ENCODE data around the gene MPP3.

Gene MPP3

DNA sequence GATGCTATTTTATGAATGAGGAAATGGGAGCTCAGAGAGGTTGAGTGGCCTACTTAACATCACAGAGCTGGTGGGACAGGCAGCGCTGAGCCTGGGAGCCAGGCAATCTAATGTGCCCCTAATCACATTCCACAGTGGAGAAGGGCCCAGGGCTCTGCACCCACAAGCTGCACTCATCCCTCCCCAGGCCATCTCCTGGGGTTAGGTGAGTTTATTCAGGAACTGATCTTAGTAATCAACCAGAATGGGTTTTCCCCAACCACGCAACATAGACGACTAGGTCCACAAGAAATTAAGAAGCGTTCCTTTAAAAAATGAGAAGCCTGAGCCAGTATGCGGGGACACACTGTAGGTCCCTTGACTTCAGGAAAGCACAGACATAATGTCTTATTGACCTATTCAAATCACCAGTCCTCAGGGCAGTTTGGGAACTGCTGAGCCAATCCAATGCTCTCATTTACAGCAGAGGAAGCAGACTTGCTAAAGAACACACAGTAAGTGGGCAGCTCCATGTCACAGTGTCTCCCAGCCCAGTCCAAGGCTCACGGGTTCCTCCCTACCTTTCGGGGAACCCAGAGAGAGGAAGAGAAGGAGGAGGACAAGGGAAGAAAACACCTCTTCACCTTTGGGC, 2.3 kb downstream of the MPP3 start:
- DNase-seq: no peak

DNA sequence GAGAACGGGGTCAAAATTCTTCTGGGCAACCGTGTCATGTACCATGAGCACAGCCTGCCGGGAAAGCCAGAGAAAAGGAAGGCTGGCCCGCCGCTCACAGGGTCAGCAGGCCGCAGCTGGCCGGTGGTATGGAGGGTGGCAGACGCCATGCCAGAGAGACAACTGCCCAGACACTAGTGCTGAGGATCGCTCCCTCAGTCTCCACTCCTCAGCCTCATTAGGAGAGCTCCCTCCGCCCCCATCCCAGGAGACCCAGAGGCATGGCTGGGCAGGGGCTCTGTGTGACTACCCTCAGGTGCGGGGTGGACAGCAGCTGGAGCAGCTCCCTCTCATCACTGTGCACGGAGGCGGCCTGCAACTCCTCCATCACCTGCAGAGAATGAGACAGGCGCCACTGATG, 3.2 kb downstream of the MPP3 start:
- DNase-seq: no peak

DNA sequence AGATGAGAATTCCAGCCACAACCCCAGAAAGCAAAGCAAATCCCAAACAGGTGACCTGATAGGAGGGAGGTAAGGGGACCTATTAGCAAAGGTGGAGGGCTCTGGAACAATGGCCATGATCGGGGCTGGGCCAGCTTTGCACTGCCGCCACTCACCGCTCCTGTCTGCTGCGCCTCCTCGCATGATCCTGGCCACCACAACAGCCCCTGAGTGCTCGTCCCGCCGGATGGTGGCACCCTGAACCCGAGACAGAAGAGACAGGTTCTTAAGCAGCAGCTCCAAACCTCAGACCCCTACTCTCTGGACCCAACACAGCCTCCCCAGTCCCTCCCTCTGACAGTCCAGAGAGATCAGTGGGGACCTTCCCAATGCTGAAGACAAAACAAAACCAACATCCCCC, 5.3 kb downstream of the MPP3 start:
- no peak for DNase-seq

DNA sequence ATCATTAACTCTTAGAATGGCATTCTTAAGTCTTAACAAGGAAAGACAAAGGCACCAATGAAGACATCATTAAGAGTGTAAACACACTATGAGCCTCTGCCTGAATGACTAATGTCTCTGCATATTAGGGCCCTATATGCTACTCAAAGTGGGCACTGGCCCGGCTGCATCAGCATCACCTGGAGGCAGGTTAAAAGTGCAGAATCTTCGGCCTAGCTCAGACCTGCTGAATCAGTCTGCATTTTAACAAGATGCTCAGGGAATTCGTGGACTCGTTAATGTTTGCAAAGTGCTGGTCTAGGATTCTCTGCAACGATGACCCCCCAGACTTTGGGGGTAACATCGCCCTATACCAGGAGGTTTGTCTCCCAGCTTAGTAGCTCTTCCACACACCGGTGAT, 6.7 kb downstream of the MPP3 start:
- DNase-seq: no peak

DNA sequence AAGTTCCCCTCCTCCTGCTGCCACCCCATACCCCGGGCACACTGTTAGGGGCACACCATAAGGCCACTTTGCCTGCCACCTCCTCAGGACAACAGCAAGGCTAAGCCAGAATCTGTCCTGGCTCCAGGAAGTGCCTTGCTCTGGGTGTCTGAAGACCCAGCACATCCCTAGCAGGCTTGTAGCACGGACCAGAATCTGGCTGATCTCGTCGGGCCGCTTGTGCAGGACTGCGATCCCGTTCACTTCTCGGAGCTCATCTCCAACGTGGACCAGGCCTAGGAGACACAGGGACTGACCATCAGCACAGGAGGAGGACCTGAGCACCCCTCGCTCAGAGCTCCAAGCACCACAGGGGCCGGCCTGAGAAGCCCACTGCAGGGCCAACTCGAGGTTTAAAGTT, 7.4 kb downstream of the MPP3 start:
- DNase-seq: no peak

DNA sequence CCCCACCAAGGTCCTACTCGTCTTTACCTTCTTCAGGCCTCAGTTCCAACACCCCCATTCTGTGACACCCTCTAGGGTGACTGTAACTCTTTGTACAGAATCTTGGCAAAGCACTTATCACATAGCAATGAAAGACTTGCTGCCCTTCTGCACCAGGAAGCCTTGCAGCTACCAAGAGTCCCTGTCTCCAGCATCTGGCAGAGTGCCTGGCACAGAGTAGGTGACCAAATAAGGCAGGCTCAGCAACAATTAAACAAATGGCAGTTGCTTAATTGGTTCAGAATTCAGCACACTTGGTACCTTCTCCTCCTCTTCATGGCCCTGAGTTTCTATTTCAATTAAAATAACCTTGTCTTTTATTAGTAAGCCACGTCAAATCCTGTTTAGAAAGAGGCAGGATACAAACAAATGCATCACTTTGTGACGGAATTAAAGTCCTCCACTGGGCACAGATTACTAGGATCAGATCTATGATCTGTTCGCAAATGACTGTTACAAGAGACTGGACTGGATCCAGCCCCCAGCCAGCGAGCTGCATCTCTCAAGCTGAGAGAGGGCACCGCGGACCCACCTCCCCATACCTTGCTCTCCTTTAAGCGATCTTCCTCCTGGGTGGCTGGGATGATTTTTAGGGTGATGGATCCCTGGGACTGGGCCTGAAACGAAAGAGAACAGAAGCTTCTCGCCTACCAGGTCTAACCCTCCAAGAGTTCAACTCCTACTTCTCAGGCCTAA, 9.4 kb downstream of the MPP3 start:
- DNase-seq: peak; percentile 28

DNA sequence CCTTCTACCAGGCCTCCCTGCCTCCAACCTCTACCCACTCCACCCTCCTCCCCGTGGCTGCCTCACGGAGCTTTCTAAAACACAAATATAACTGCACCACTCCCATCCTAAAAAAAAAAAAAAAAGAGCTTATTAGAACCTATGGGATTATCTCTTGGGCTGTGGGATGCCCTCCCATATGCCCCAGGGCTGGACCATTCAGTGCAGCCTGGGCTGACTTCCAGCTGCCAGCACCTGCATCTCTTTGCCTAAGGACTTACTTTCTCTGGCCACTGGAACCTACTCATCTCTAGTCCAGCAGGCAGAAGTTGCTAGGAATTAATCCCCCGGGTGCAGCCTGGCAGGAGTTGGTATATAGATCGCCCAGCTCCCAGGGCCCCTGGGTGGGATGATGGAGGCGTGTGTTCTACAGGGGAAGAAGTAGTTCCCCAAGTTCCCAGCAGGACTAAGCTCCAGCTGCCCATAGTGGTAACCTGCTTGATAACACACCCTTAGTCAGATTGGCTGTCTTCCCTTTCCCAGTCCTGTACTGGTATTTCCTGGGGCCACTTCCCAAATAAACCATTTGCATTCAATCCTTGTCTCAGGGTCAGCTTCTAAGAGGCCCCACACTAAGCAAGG, 10.3 kb downstream of the MPP3 start:
- no peak for DNase-seq

DNA sequence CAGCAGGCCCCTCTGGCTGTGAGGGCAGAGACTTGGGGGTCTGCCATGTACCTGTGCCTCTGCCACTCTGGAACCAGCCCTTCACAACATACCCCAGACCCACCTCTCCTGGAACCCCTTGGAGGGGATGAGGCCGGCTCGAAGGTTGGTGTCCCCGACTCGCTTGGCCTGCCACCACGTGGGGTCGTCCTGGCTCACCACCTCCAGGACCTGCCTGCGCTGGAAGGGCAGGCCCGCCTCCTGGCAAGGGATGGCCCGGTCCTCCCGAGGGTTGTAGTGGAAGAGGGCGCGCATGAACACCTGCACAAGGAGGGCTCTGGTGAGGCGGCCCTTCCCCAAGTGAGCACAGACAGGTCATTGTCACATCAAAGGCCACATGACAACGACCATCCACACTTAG, 12.2 kb downstream of the MPP3 start:
- no peak for DNase-seq

DNA sequence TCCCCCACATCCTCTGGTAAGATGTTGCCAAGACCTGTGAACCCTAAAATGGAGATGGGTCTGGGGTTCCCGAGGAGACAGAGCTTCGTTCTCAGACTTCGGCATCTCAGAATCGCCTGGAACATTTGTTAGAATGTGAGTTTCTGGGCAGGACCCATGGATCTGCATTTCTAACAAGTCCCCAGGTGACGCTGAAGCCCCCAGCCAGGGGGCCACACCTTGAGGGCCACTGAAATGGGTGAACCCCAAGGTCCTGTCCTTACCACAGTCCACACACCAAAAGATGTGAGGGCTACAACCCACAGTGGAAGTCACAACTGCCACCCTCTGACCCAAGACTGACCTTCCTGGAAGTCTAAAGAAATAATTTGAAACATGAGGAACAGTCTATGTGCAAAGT, 14.0 kb downstream of the MPP3 start:
- no peak for DNase-seq

DNA sequence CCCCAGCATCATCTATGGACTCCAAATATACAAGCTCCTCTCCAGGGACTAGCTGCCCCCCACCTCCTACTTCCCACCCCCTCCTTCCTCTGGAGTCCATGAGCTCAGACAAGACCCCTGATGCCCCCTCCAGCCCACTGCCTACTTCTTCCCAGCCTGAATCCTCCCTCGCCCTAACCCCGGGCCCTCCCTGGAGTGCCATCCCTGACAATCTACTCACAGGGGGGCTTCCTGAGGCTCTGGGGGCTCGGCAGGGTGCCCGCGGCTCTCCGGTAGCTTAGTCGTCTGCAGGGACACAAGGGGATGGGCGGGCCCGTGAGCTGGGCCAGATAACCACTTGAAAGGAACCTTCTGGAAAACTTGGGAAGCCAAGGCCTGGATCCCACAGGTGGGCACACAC, 15.1 kb downstream of the MPP3 start:
- no peak for DNase-seq

DNA sequence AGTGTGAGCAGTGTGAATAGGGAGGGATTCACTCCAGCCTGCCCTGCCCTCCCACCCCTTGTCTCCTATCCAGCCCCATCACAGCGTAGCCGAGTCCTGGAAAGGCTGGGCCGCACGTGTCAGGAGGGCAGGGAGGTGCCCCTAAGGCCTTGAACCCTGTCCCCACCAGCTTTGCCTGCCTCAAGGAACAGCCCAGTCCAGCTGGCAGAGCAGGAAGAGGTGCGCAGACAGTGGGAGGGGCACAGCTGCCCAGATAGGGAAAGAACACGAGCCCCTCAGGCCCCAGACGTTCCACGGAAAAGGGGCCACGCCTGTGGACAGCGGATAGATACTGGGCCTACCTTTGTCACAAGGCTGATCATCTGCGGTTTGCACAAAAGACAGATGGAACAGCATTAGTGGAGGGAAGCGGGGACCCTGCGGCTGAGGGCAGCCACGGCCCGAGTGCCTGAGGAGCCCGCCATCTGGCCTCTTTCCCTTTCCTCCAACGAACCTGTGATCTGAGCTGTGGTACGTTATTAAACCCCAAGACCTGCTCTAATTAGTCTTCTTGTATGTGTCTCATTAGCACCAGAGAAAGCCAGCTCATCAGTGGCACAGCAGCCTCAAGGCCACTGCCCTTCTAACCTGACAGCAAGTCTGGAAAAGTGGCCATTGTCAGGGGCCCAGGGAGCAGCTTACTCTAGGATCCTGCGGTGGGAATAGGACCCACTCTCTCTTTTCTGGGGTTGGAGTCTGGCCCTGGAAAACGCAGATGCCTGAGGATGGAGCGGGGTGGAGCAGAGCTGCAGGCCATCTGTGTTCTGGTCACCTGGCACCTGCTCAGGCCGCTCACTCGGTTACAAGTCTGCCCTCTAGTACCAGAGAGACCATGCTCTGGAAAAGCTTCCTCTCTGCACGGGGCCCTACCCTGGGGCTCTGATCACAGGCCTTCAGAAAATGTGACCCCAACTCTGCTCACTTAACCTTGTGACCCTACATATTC, 16.3 kb downstream of the MPP3 start:
- DNase-seq: no peak

DNA sequence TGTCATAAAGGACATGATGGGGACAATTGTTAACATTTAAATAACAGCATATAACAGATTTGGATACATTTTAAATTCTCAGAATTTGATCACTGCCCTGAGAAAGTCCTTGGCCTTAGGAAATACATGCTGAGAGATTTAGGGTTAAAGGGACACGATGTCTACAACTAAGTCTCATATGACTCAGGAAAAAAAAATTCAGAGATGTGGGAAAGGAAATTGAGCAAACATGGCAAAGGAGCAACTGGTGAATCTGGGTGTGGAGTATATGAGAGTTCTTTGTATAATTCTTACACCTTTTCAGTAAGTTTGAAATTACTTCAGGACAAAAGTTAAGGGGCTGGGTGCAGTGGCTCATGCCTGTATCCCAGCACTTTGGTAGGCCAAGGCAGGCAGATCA, 18.2 kb downstream of the MPP3 start:
- DNase-seq: no peak

DNA sequence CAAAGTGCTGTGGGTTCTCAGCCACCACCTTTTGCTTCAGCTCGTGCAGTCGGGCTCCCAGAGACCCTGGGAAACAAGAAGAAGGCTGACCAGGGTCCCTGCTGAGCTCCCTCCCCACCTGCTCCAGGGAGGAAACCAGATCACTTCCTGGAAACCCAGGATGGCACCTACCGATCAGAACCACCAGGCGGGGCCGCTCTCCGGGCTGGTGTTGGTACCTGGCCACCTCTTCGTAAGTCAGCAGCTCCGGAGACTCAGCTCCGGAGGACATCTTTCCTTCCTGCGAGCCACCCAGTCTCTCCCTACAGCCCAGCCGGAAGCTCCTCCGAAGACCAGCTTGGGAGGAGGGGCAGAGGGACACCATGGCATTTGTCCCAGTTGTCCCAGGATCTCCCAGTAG, 18.9 kb downstream of the MPP3 start:
- no peak for DNase-seq

DNA sequence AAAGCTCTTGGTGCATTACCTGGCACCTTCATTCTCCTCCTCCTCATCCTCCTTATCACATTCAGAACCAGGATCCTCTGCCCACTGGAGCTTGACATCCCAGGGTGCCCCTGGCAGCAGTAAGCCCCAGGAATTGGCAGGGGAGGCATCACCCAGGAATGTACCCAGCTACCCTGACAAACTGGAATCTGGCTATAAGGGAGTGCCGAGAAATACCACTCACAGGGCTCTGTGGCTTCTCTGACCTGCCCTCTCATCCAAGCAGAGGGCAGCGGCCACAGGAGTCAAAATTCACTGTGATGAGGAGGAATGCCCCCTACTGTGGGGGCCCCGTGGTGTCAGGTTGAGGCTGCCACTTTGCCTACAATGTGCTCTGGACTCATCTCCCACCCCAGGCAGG, 19.6 kb downstream of the MPP3 start:
- no peak for DNase-seq

DNA sequence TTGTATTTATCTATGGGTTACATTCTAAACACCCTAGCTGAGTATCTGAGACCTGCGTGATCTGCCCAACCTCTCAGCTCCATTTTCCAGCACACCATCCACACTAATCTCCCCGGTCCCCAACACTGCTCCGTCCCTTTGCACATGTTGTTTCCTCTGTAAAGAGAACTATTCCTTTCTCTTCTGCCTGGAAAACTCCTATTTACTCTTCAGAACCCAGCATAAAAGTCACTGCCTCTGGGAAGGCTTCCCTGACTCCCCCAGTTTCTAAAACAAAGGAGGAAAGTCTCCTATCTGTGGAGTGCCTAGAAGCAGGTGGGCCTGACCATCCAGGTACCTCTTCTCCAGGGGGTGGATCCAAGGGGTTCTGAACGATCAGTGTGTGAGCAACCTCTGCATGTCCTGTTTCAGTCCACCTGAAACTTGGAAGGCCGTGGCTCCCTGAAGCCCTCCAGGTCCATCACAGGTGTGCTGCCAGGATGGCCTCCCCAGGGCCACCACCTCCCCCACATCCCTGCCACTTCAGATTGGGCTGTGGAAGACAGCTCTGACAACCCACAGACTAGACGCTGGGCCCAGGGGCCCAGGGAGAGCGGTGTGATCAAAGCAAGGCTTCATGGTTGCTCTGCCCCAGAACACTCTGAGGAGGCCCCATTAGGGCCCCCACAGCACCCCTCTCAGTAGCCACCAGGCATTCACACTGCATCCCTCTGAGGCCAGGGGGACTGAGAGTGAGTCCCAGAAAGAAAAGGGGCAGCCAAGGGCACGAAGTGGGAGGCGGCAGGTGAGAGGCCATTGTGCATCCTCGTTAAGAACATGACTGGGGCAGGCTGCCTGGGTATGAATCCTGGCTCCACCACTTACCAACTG, 20.3 kb downstream of the MPP3 start:
- DNase-seq: no peak

DNA sequence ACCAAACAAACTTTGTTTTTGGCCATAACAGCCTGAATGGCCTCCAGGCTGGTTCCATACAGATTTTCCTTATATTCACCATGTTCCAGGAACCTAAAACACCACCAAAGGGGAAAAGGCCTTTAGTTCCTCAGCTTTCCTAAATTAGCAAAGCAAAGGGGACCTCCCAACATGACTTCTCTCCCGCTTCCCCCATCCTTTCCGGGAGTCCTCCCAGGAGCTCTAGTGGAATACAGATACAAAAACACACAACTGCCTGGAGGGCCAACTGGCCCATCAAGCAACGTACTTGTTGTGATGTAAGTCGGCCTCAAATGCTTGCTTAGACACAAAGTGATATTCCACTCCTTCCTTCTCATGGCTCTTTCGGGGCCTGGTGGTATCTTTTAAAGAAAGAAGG, 22.1 kb downstream of the MPP3 start:
- no peak for DNase-seq

DNA sequence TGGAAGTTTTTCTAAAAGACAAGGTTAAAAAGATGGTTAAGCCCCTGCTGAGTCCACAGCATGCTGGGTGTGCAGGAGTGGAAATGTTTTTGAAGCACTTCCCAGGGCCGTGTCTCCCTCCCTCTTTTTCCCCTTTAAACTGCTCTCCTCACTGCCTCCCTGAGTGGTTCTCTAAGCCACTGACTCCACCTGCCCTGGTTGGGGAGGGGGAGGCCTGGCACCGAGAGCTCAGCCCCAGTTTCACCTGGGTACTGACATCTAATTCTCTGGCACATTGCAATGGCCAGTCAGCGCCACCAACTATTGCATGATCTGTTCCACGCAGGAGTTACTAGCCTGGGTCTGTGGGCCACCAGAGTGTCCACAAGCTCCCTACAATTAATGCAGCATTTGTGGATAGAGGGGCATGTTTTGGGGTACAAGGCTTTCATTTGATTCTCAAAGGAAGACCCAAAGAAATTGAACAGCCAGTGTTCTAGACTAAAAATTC, 22.7 kb downstream of the MPP3 start:
- DNase-seq: peak; percentile 35

DNA sequence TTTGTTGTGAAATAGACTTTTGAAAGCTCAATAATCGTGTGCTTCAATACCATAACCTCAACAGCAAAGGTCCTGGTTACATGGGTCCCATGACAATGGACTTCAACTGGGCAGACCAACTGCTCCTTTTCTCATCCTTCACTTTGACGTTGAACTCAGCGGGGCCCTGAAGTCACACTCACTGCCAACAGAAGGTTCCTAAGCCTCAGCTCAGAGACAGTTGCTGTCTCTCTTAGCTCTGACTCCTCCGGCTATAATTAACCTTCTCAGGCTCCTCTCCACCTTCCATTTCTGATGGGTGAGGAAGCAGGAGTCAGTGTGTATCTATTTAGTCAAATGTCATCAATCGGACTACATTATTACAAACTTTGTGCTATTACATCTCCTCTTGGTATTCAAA, 23.8 kb downstream of the MPP3 start:
- no peak for DNase-seq

DNA sequence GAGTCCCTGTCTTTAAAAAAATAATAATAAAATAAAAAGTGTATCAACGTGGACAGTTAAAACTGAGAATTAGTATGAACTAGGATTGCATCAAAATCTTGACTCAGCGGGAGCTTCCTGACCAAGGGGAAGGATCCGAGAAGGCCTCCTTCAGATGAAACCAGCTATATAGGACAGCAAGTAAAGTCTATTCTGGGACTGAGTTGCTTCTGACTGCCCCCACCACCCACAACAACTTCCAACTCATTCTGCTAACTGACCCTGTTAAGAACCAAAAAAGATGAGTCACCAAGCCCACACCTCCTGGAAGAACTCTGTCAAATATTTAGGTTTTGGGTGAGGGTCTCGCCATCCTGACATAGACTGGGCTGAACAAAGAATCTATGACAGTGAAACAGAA, 24.9 kb downstream of the MPP3 start:
- DNase-seq: no peak

DNA sequence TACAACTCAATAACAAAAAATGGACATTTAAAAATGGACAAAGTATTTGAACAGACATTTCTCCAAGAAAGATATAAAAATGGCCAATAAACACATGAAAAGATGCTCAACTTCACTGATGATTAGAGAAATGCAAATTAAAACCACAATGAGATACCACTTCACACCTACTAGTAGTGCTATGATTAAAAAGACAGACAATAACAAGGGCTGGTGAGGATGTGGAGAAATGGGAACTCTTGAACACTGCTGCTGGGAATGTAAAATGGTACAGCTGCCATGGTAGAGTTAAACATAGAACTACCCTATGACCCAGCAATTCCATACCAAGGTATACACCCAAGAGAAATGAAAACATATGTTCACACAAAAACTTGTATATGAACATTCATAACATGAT, 27.8 kb downstream of the MPP3 start:
- no peak for DNase-seq

DNA sequence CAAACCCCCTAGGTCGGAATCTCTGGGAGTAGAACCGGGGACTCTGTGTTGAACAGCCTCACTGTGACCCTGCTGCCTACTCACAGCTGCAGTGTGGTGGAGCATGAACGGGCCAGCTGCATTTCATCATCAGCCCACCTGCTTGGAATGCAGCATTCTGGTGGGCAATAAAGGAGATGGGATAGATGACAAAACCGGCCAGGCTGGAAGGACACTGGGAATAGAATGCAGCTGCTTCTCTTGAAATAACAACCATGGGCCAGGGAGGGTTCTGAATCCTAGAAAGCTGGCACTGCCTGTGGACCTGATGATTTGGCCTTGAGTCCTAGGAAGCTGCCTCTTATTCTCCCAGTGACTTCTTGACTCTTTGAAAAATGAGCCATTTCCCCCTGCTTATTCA, 29.2 kb downstream of the MPP3 start:
- no peak for DNase-seq

DNA sequence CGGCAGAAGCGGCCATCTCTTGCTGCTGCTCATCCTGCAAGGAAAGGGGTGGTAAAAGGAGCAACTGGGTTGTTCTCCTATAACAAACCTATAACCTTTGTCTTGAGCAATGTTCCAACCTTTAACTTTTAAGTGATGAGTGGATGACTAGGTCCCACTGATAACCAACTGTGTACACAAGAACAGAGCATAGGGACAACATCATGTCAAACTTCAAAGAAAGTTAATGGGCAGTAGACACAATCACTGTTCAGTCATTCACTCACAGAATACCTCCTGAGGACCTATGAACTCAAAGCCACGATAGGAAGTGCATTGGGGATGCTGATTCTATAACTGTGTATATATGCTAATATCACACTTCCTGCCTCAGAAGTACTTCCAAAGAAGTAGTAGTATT, 31.1 kb downstream of the MPP3 start:
- no peak for DNase-seq
